AG08395 (cell line): ENCODE measurements around the gene PODXL2.
"Not testable (repeated sequence)": the region's sequence is repeated elsewhere in the genome, so short reads cannot be mapped to it uniquely, and the experiment has no call there.

ENCODE experiments used
- DNase-seq: peaks from one replicate; pipeline ENCODE4 v3.0.0; 2012; ENCODE audit warnings: mixed read lengths, low spot score

Gene PODXL2

GRCh38 chr3:127628788-127629466 is at the start of gene PODXL2:
TSS of gene PODXL2 (plus strand) at chr3:127629185. CDS start at chr3:127629220, 35 bp downstream.
- DNase-seq, result peak; percentile 69

DNA sequence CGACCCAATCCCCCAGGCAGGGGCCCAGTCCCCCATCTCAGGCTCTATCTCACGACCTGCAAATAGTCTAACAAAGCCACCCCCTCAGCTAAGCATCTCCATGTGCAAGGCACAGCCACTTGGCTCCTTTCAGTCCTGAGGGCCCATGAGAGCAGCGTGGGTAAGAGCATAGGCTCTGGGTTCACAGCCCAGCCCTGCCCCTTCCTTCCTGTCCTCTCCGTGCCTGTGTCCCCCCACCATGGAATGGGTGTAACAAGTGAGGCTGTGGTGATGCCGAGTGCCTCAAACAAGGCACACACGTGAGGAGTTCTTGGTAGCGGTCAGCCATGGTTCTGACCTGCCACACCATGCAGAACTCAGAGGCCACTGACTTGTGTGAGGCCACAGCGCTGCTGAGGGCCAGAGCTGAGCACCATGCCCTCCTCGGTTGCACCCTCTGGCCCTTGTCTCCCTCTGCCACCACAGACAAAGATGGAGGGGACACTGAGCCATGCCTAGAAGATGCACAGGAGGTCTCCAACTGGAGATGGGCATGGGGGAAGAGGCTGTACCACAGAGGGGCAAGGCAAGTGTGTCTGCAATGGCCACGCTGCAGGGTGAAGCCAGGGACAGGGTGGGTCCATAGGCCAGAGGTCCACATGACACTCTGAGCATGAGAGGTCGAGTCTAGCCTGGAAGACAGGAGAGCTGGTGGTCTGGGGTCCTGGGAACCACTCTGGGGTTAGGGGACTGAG is 48.5 kb upstream of the PODXL2 start:
- no peak for DNase-seq

- DNase-seq, result no peak
Observed at GRCh38 chr3:127584734-127585133, 44.3 kb upstream of the PODXL2 start.

- peak; percentile 27 for DNase-seq
Observed at GRCh38 chr3:127585163-127585812, 43.7 kb upstream of the PODXL2 start.

GRCh38 chr3:127585813-127586413 is 43.1 kb upstream of the PODXL2 start:
- no peak for DNase-seq

- no peak for DNase-seq
Observed at GRCh38 chr3:127587876-127588275, 41.1 kb upstream of the PODXL2 start.

DNA sequence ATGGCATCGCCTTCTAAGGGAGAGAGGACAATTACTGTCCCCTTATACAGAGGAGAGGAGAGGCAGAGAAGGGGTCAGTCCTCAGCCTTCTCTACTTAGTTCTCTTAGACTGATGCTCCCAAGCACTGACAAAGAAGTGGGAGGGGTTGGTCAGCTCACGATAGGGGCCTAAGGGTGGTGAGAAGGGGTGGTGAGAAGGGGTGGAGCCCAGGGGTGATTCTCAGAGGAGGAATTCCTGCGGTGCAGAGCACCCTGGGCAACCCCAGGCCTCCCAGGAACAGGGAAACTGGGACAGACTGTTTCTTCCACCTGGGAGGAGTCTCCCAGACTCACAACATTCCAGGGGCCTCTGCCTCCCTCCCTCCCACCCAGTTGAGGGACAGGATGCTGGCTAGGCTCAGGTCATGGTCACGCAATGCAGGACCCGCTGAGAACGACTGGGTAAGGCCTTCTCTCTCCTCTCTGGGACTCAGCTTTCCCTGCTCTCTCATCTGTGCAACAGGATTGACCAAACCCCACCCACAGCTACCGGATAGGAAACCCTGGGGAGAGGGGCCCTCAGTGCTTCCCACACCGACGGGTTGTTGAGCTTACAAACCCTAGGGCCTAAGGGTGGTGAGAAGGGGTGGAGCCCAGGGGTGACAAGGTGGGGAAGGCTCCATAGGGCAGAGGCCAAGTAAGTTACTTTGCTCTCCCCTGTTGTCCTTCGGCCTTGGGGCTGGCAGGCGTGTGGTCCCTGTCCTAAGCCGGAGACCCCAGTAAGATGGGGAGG is 40.0 kb upstream of the PODXL2 start:
- peak; percentile 72 for DNase-seq

GRCh38 chr3:127589600-127590281 is 39.2 kb upstream of the PODXL2 start:
- peak; percentile 11 for DNase-seq

DNA sequence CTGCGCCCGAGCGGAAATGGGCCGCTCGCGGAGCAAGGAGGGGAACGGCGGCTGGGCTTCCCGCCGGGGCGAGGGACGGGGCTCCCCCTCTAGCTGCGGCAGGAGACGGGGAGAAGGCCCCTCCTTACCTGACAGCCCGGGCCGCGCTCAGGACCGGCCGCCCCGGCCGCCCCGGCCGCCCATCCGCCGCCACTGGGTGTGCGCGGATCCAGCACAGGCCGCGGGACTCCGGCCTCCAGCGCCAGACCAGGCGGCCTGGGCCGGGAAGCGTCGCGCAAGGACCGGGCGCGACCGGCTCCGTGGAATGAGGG is 38.7 kb upstream of the PODXL2 start:
- no peak for DNase-seq

GRCh38 chr3:127590593-127591465 is 38.2 kb upstream of the PODXL2 start, which contains the start of gene TPRA1:
TSS of gene TPRA1 (minus strand) at chr3:127590733. CDS start at chr3:127580146, 10,587 bp downstream.
- DNase-seq, result peak; percentile 98

DNA sequence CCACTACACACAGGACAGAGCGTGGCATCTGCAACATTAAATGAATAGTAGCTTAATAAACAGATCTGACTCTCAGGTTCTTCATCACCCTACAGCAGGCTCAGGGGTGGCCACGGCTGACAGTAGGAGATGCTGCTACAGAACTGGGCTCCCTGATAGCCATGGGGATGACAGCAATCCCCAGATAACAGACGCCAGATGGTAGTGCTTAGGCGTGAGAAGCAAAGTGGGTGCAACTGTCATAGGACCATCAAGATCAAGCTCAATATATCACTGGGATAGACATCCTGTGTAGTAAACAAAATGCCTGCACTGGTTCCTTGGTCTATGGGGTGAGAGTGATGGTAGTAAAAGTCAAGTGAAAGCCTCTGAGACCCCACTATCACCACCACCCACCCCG is 35.8 kb upstream of the PODXL2 start:
- DNase-seq, result no peak

GRCh38 chr3:127595303-127595702 is 33.7 kb upstream of the PODXL2 start:
- DNase-seq, result no peak

- no peak for DNase-seq
Observed at GRCh38 chr3:127597020-127597771, 31.8 kb upstream of the PODXL2 start.

GRCh38 chr3:127598841-127599570 is 30.0 kb upstream of the PODXL2 start:
- no peak for DNase-seq

DNA sequence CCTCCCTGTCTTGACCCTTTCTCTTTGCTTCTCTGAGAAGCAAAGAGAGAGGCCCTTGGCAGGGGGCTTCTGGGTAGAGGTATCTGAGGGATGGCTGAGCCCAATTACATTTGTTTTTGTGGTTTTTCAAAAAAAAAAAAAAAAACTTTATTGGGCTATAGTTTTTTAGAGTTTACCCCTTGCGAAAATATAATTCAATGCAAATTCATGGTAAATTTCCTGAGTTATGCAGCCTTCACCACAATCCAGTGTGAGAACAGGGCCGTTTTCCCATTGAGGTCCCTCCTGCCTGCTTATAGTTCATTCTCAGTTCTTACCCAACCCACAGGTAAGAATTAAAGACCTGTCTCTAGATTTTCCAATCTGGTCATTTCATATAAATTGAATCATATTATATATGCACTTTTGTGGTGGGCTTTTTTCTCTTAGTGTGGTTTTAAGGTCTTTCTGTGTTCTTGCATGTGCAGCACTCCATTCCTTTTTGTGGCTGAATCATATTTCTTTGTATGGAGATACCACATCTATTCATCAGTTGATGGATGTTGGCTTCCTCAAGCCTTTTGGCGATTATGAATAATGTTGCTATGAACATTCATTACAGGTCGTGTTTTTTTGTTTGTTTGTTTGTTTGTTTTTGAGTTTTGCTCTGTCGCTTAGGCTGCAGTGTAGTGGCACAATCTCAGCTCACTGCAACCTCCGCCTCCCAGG is 28.1 kb upstream of the PODXL2 start:
- no peak for DNase-seq

- DNase-seq, result no peak
Observed at GRCh38 chr3:127604035-127604434, 24.9 kb upstream of the PODXL2 start.

GRCh38 chr3:127604546-127605165 is 24.3 kb upstream of the PODXL2 start:
- no peak for DNase-seq

- DNase-seq, result not testable (repeated sequence)
Observed at GRCh38 chr3:127605547-127605946, 23.4 kb upstream of the PODXL2 start.
